ENCODE data around the gene DOCK6. TPM values are rescaled to one million over a fixed set of nuclear protein-coding genes. Genes with fewer than 3 reads are reported as not detected.

Gene DOCK6
- total and polyA plus RNA-seq, 5 donors from 2014 or later: 0.07 to 2.8 (median 0.59) TPM; not detected in 1

GRCh38 chr19:11225815-11226214 is 36.5 kb downstream of the DOCK6 start:
- H3K27me3 ChIP-seq (ENCODE audit: control insufficient read depth, insufficient read depth, low read length): no peaks in the 10 kb centered on the region
- H3K27ac ChIP-seq (ENCODE audit: insufficient read depth, low read length, poor library complexity, severe bottlenecking): no peak overlapping the region
- peaks cover 14% of the 10 kb centered on the region for H3K36me3 Mint-ChIP-seq
- no peak for ATAC-seq (ENCODE audit: low read depth in 2 of 2)
- no peak for DNase-seq
- peaks cover 1 to 13% (median 5%) of the 10 kb centered on the region in 7 donors for H3K9me3 Mint-ChIP-seq
- no peak overlapping the region for H3K4me3 Mint-ChIP-seq
- no peaks in the 10 kb centered on the region for H3K4me1 Mint-ChIP-seq
- no peaks in the 10 kb centered on the region for H3K27me3 Mint-ChIP-seq
- H3K4me1 ChIP-seq (ENCODE audit: control insufficient read depth, insufficient read depth, low read length, poor library complexity, severe bottlenecking): no peaks in the 10 kb centered on the region
- H3K9me3 ChIP-seq (ENCODE audit: control insufficient read depth in 2 of 2, low read length in 2 of 2): peaks cover 6 to 7% of the 10 kb centered on the region in 2 experiments
- no peaks in the 10 kb centered on the region for H3K36me3 ChIP-seq (ENCODE audit: control insufficient read depth, insufficient read depth, low read length)
- no peak overlapping the region for H3K27ac Mint-ChIP-seq
- no peak overlapping the region for H3K4me3 ChIP-seq (ENCODE audit: low read depth, low read length)

- Histone ChIP-seq H3K4me1 (ENCODE audit: control insufficient read depth, insufficient read depth, low read length, poor library complexity, severe bottlenecking) (no peaks in the 10 kb centered on the region), H3K4me3 (ENCODE audit: low read depth, low read length) (no peak overlapping the region), H3K27ac (ENCODE audit: insufficient read depth, low read length, poor library complexity, severe bottlenecking) (no peak overlapping the region), H3K9me3 (ENCODE audit: control insufficient read depth in 2 of 2, low read length in 2 of 2) (peaks cover 6 to 7% of the 10 kb centered on the region in 2 experiments), H3K36me3 (ENCODE audit: control insufficient read depth, insufficient read depth, low read length) (no peaks in the 10 kb centered on the region), H3K27me3 (ENCODE audit: control insufficient read depth, insufficient read depth, low read length) (no peaks in the 10 kb centered on the region)
- Mint-ChIP-seq H3K4me3 (no peak overlapping the region), H3K36me3 (peaks cover 14% of the 10 kb centered on the region), H3K4me1 (peaks cover 0 to 4% (median 0%) of the 10 kb centered on the region in 4 donors), H3K27ac (no peak overlapping the region), H3K27me3 (no peaks in the 10 kb centered on the region), H3K9me3 (peaks cover 2 to 17% (median 7%) of the 10 kb centered on the region in 7 donors)
- DNase-seq: no peak
- ATAC-seq (ENCODE audit: low read depth in 2 of 2): no peak
These were observed 37.2 kb downstream of the DOCK6 start for GRCh38 chr19:11225172-11225571.

GRCh38 chr19:11224429-11224828 is 37.9 kb downstream of the DOCK6 start:
- no peaks in the 10 kb centered on the region for H3K27me3 ChIP-seq (ENCODE audit: control insufficient read depth, insufficient read depth, low read length)
- no peak overlapping the region for H3K4me3 ChIP-seq (ENCODE audit: low read depth, low read length)
- H3K36me3 Mint-ChIP-seq: peaks cover 14% of the 10 kb centered on the region
- no peaks in the 10 kb centered on the region for H3K4me1 ChIP-seq (ENCODE audit: control insufficient read depth, insufficient read depth, low read length, poor library complexity, severe bottlenecking)
- DNase-seq (no peak), ATAC-seq (ENCODE audit: low read depth in 2 of 2) (no peak)
- no peak overlapping the region for H3K27ac ChIP-seq (ENCODE audit: insufficient read depth, low read length, poor library complexity, severe bottlenecking)
- H3K4me1 Mint-ChIP-seq: peaks cover 0 to 5% (median 0%) of the 10 kb centered on the region in 4 donors
- no peak overlapping the region for H3K4me3 Mint-ChIP-seq
- H3K36me3 ChIP-seq (ENCODE audit: control insufficient read depth, insufficient read depth, low read length): no peaks in the 10 kb centered on the region
- peaks cover 6 to 7% of the 10 kb centered on the region in 2 experiments for H3K9me3 ChIP-seq (ENCODE audit: control insufficient read depth in 2 of 2, low read length in 2 of 2)
- H3K27me3 Mint-ChIP-seq: no peaks in the 10 kb centered on the region
- H3K27ac Mint-ChIP-seq: no peak overlapping the region
- H3K9me3 Mint-ChIP-seq: peaks cover 2 to 17% (median 7%) of the 10 kb centered on the region in 7 donors

GRCh38 chr19:11223200-11223599 is 39.1 kb downstream of the DOCK6 start:
- no peaks in the 10 kb centered on the region for H3K27me3 ChIP-seq (ENCODE audit: control insufficient read depth, insufficient read depth, low read length)
- no peak overlapping the region for H3K4me3 Mint-ChIP-seq
- DNase-seq (no peak), ATAC-seq (ENCODE audit: low read depth in 2 of 2) (no peak)
- peaks cover 6 to 7% of the 10 kb centered on the region in 2 experiments for H3K9me3 ChIP-seq (ENCODE audit: control insufficient read depth in 2 of 2, low read length in 2 of 2)
- peaks cover 2 to 17% (median 7%) of the 10 kb centered on the region in 7 donors for H3K9me3 Mint-ChIP-seq
- no peak overlapping the region for H3K27ac ChIP-seq (ENCODE audit: insufficient read depth, low read length, poor library complexity, severe bottlenecking)
- H3K36me3 Mint-ChIP-seq: peaks cover 14% of the 10 kb centered on the region
- H3K4me1 ChIP-seq (ENCODE audit: control insufficient read depth, insufficient read depth, low read length, poor library complexity, severe bottlenecking): no peaks in the 10 kb centered on the region
- no peak overlapping the region for H3K27ac Mint-ChIP-seq
- H3K36me3 ChIP-seq (ENCODE audit: control insufficient read depth, insufficient read depth, low read length): no peaks in the 10 kb centered on the region
- H3K4me1 Mint-ChIP-seq: peaks cover 0 to 5% (median 0%) of the 10 kb centered on the region in 4 donors
- no peaks in the 10 kb centered on the region for H3K27me3 Mint-ChIP-seq
- H3K4me3 ChIP-seq (ENCODE audit: low read depth, low read length): no peak overlapping the region

GRCh38 chr19:11221082-11221598 is 41.2 kb downstream of the DOCK6 start:
- Mint-ChIP-seq H3K27ac (no peak overlapping the region), H3K27me3 (no peaks in the 10 kb centered on the region), H3K9me3 (peaks cover 2 to 17% (median 7%) of the 10 kb centered on the region in 7 donors), H3K4me3 (no peak overlapping the region), H3K36me3 (peaks cover 14% of the 10 kb centered on the region), H3K4me1 (peaks cover 0 to 5% (median 0%) of the 10 kb centered on the region in 4 donors)
- no peak for DNase-seq
- no peak overlapping the region for H3K4me3 ChIP-seq (ENCODE audit: low read depth, low read length)
- H3K36me3 ChIP-seq (ENCODE audit: control insufficient read depth, insufficient read depth, low read length): no peaks in the 10 kb centered on the region
- H3K4me1 ChIP-seq (ENCODE audit: control insufficient read depth, insufficient read depth, low read length, poor library complexity, severe bottlenecking): no peaks in the 10 kb centered on the region
- H3K27ac ChIP-seq (ENCODE audit: insufficient read depth, low read length, poor library complexity, severe bottlenecking): no peak overlapping the region
- H3K9me3 ChIP-seq (ENCODE audit: control insufficient read depth in 2 of 2, low read length in 2 of 2): peaks cover 6 to 7% of the 10 kb centered on the region in 2 experiments
- ATAC-seq (ENCODE audit: low read depth in 2 of 2): no peak
- no peaks in the 10 kb centered on the region for H3K27me3 ChIP-seq (ENCODE audit: control insufficient read depth, insufficient read depth, low read length)

- no peak overlapping the region for H3K4me3 Mint-ChIP-seq
- no peaks in the 10 kb centered on the region for H3K27me3 Mint-ChIP-seq
- no peaks in the 10 kb centered on the region for H3K36me3 Mint-ChIP-seq
- no peaks in the 10 kb centered on the region for H3K4me1 ChIP-seq (ENCODE audit: control insufficient read depth, insufficient read depth, low read length, poor library complexity, severe bottlenecking)
- no peak overlapping the region for H3K27ac Mint-ChIP-seq
- no peaks in the 10 kb centered on the region for H3K36me3 ChIP-seq (ENCODE audit: control insufficient read depth, insufficient read depth, low read length)
- ATAC-seq (ENCODE audit: low read depth in 2 of 2) (no peak), DNase-seq (no peak)
- no peak overlapping the region for H3K27ac ChIP-seq (ENCODE audit: insufficient read depth, low read length, poor library complexity, severe bottlenecking)
- H3K4me1 Mint-ChIP-seq: no peaks in the 10 kb centered on the region
- no peak overlapping the region for H3K4me3 ChIP-seq (ENCODE audit: low read depth, low read length)
- no peaks in the 10 kb centered on the region for H3K27me3 ChIP-seq (ENCODE audit: control insufficient read depth, insufficient read depth, low read length)
- peaks cover 0 to 5% (median 0%) of the 10 kb centered on the region in 7 donors for H3K9me3 Mint-ChIP-seq
- no peaks in the 10 kb centered on the region for H3K9me3 ChIP-seq (ENCODE audit: control insufficient read depth in 2 of 2, low read length in 2 of 2)
These were observed 47.9 kb downstream of the DOCK6 start for GRCh38 chr19:11214387-11214786.

GRCh38 chr19:11210656-11210928 is 51.7 kb downstream of the DOCK6 start:
- Histone ChIP-seq H3K4me1 (ENCODE audit: control insufficient read depth, insufficient read depth, low read length, poor library complexity, severe bottlenecking) (no peaks in the 10 kb centered on the region), H3K4me3 (ENCODE audit: low read depth, low read length) (no peak overlapping the region), H3K36me3 (ENCODE audit: control insufficient read depth, insufficient read depth, low read length) (no peaks in the 10 kb centered on the region), H3K27ac (ENCODE audit: insufficient read depth, low read length, poor library complexity, severe bottlenecking) (no peak overlapping the region), H3K9me3 (ENCODE audit: control insufficient read depth in 2 of 2, low read length in 2 of 2) (no peaks in the 10 kb centered on the region), H3K27me3 (ENCODE audit: control insufficient read depth, insufficient read depth, low read length) (no peaks in the 10 kb centered on the region)
- H3K9me3 Mint-ChIP-seq: peaks cover 0 to 5% (median 0%) of the 10 kb centered on the region in 7 donors
- DNase-seq (no peak), ATAC-seq (ENCODE audit: low read depth in 2 of 2) (no peak)
- H3K27ac Mint-ChIP-seq: no peak overlapping the region
- no peaks in the 10 kb centered on the region for H3K36me3 Mint-ChIP-seq
- H3K4me3 Mint-ChIP-seq: no peak overlapping the region
- H3K4me1 Mint-ChIP-seq: no peaks in the 10 kb centered on the region
- H3K27me3 Mint-ChIP-seq: no peaks in the 10 kb centered on the region

- Histone ChIP-seq H3K27me3 (ENCODE audit: control insufficient read depth, insufficient read depth, low read length) (no peaks in the 10 kb centered on the region), H3K27ac (ENCODE audit: insufficient read depth, low read length, poor library complexity, severe bottlenecking) (no peak overlapping the region), H3K4me3 (ENCODE audit: low read depth, low read length) (no peak overlapping the region), H3K9me3 (ENCODE audit: control insufficient read depth in 2 of 2, low read length in 2 of 2) (no peaks in the 10 kb centered on the region), H3K4me1 (ENCODE audit: control insufficient read depth, insufficient read depth, low read length, poor library complexity, severe bottlenecking) (no peaks in the 10 kb centered on the region), H3K36me3 (ENCODE audit: control insufficient read depth, insufficient read depth, low read length) (no peaks in the 10 kb centered on the region)
- Mint-ChIP-seq H3K27ac (no peak overlapping the region), H3K9me3 (peaks cover 0 to 4% (median 0%) of the 10 kb centered on the region in 7 donors), H3K27me3 (no peaks in the 10 kb centered on the region), H3K4me3 (no peak overlapping the region), H3K4me1 (no peaks in the 10 kb centered on the region), H3K36me3 (no peaks in the 10 kb centered on the region)
- DNase-seq (no peak), ATAC-seq (ENCODE audit: low read depth in 2 of 2) (no peak)
These were observed 52.3 kb downstream of the DOCK6 start for GRCh38 chr19:11209839-11210655.
